Activated T-cell treated with anti-CD3 and anti-CD28 coated beads for 48 hours (primary cell): ENCODE measurements around the gene RNASE7.

Source experiments
- DNase-seq: peaks from one replicate; pipeline ENCODE4 v3.0.0-alpha.2; 2020; ENCODE audit warnings: low read depth

Gene RNASE7

GRCh38 chr14:21043387-21043973 lies 1.3 kb downstream of the RNASE7 start:
- DNase-seq, result no peak

- DNase-seq, result no peak
Measured at GRCh38 chr14:21043974-21044618, 1.9 kb downstream of the RNASE7 start.

- no peak for DNase-seq
Measured at GRCh38 chr14:21047378-21047781, 5.2 kb downstream of the RNASE7 start.

GRCh38 chr14:21048638-21049037 lies 6.5 kb downstream of the RNASE7 start:
- no peak for DNase-seq

- DNase-seq, result no peak
Measured at GRCh38 chr14:21049271-21049673, 7.1 kb downstream of the RNASE7 start.

GRCh38 chr14:21050597-21050996 lies 8.4 kb downstream of the RNASE7 start:
- no peak for DNase-seq

GRCh38 chr14:21053184-21054122 lies 11.3 kb downstream of the RNASE7 start:
- no peak for DNase-seq

GRCh38 chr14:21054123-21054767 lies 12.1 kb downstream of the RNASE7 start:
- no peak for DNase-seq

GRCh38 chr14:21054768-21055145 lies 12.6 kb downstream of the RNASE7 start:
- no peak for DNase-seq

GRCh38 chr14:21055432-21056117 lies 13.4 kb downstream of the RNASE7 start:
- no peak for DNase-seq

GRCh38 chr14:21056520-21057163 lies 14.5 kb downstream of the RNASE7 start:
- no peak for DNase-seq

GRCh38 chr14:21057803-21058675 lies 15.9 kb downstream of the RNASE7 start, which contains the start of gene RNASE8:
Gene RNASE8, plus strand, starts transcription at chr14:21057822. Its CDS starts 71 bp downstream, at chr14:21057893.
- DNase-seq, result no peak

GRCh38 chr14:21058903-21059302 lies 16.7 kb downstream of the RNASE7 start:
- DNase-seq, result no peak

- DNase-seq, result no peak
Measured at GRCh38 chr14:21059842-21060613, 17.9 kb downstream of the RNASE7 start.

- DNase-seq, result no peak
Measured at GRCh38 chr14:21060614-21061346, 18.6 kb downstream of the RNASE7 start.

GRCh38 chr14:21061347-21061668 lies 19.1 kb downstream of the RNASE7 start:
- DNase-seq, result no peak

GRCh38 chr14:21063479-21063878 lies 21.3 kb downstream of the RNASE7 start:
- no peak for DNase-seq

GRCh38 chr14:21066882-21067502 lies 24.8 kb downstream of the RNASE7 start:
- no peak for DNase-seq
